Body of pancreas (tissue), 4 donors: ENCODE results near the gene ASB18. TPM values are rescaled to one million over a fixed set of nuclear protein-coding genes. Genes with fewer than 3 reads are reported as not detected.

Experiments
- ATAC-seq: fragments of 150-250 bp; one replicate; pipeline ENCODE4 v1.9.1; 2016
- DNase-seq, 4 donors: peaks; one replicate each; pipeline ENCODE4 v3.0.0-alpha.2; 2019
- H3K27ac ChIP-seq, 4 donors: fragments of 200-600 bp; sonication (generic); 1 replicate in 3 of 4; 2 replicates in 1 of 4; pipeline versions ENCODE4 v1.5.1 to v1.6.1; 2016 to 2019; ENCODE audit warnings: mild to moderate bottlenecking in 1 of 4, mixed read lengths in 1 of 4, moderate library complexity in 1 of 4
- H3K27me3 ChIP-seq, 2 donors: fragments of 200-600 bp; sonication (generic); one replicate each; pipeline ENCODE4 v1.6.0; 2016; ENCODE audit warnings: mild to moderate bottlenecking in 1 of 2
- H3K36me3 ChIP-seq, 2 donors: fragments of 200-600 bp; sonication (generic); replicated peaks in 1 of 2; 2 replicates each; pipeline ENCODE4 v1.5.1; 2016; ENCODE audit warnings: low read depth in 2 of 2; ENCODE audit not compliant: insufficient read depth in 1 of 2
- H3K4me1 ChIP-seq: fragments of 200-600 bp; sonication (generic); one replicate; pipeline ENCODE4 v1.6.0; 2016
- H3K4me3 ChIP-seq, 2 donors: fragments of 200-600 bp; sonication (generic); 1 replicate in 1 of 2; 2 replicates in 1 of 2; pipeline ENCODE4 v1.5.1; 2016 to 2019
- H3K9me3 ChIP-seq, 3 donors: fragments of 200-600 bp; sonication (generic); 1 replicate in 2 of 3; 2 replicates in 1 of 3; pipeline ENCODE4 v1.5.1; 2016
- CTCF ChIP-seq, 7 experiments: fragments of 450-650 bp in 4 of 7; fragments of 200-600 bp in 3 of 7; sonication (generic) in 3 of 7; IDR thresholded peaks; one replicate each; pipeline ENCODE4 v1.5.1; 2016 to 2019; ENCODE audit warnings: antibody characterized with exemption in 7 of 7
- POLR2A ChIP-seq, 3 donors: fragments of 450-650 bp; IDR thresholded peaks; one replicate each; pipeline ENCODE4 v1.6.1; 2016; ENCODE audit warnings: antibody characterized with exemption in 3 of 3, mild to moderate bottlenecking in 2 of 3
- WGBS, 2 donors: methylation state at CpG; one replicate each; pipeline ENCODE4 v1.1.5; 2017; 5-methylcytosine and 5-hydroxymethylcytosine counted together
- intact Hi-C: fragments of 100-400 bp; cut with DNase I; formaldehyde crosslinking; loops from one replicate; pipeline ENCODE4 v1.15.1; 2023
- total RNA-seq, 2 donors: library from RNA; depleted of rRNA; stranded (reverse); fragments of >200 nt; gene quantifications; one replicate each; pipeline ENCODE4 v1.1.0, GENCODE V29; 2016

ASB18 gene
- total RNA-seq, 2 donors from 2014 or later: not detected

- peaks cover 20% of the 10 kb centered on the region for H3K4me1 ChIP-seq
- ATAC-seq (no peak), DNase-seq (no peak)
- H3K27ac ChIP-seq: no peak overlapping the region
- no peak overlapping the region for H3K4me3 ChIP-seq
- no peaks in the 10 kb centered on the region for H3K36me3 ChIP-seq
- H3K27me3 ChIP-seq: peaks cover 0 to 16% of the 10 kb centered on the region in 2 donors
- intact Hi-C loops: no loop called here
- H3K9me3 ChIP-seq: peaks cover 0 to 3% (median 0%) of the 10 kb centered on the region in 3 donors
- no peak for TF ChIP-seq CTCF (IDR thresholded peaks at IDR 0.05)
- no peak for TF ChIP-seq POLR2A (IDR thresholded peaks at IDR 0.05)
- 48 to 59% methylated on average over 4 to 6 of the region's 6 CpGs for WGBS, 2 donors
Observed at GRCh38 chr2:236238751-236239150, 25.5 kb downstream of the ASB18 start.

- H3K36me3 ChIP-seq: no peaks in the 10 kb centered on the region
- 12 to 41% methylated on average over 12 to 46 of the region's 64 CpGs for WGBS, 2 donors
- peaks cover 20% of the 10 kb centered on the region for H3K4me1 ChIP-seq
- TF ChIP-seq POLR2A (IDR thresholded peaks at IDR 0.05) (no peak), CTCF (IDR thresholded peaks at IDR 0.05) (no peak)
- peaks cover 0 to 3% (median 0%) of the 10 kb centered on the region in 3 donors for H3K9me3 ChIP-seq
- no peak overlapping the region for H3K4me3 ChIP-seq
- no peak for ATAC-seq
- intact Hi-C loops: no loop called here
- peaks cover 0 to 16% of the 10 kb centered on the region in 2 donors for H3K27me3 ChIP-seq
- no peak overlapping the region for H3K27ac ChIP-seq
- no peak for DNase-seq
Observed at GRCh38 chr2:236237468-236238190, 26.6 kb downstream of the ASB18 start.

- DNase-seq: no peak
- H3K9me3 ChIP-seq: peaks cover 0 to 3% (median 0%) of the 10 kb centered on the region in 3 donors
- no peak overlapping the region for H3K4me3 ChIP-seq
- H3K27ac ChIP-seq: no peak overlapping the region
- H3K36me3 ChIP-seq: no peaks in the 10 kb centered on the region
- intact Hi-C loops: no loop called here
- no peak for TF ChIP-seq POLR2A (IDR thresholded peaks at IDR 0.05)
- no peak for TF ChIP-seq CTCF (IDR thresholded peaks at IDR 0.05)
- 1 to 2% methylated on average over 33 to 64 of the region's 73 CpGs for WGBS, 2 donors
- ATAC-seq: no peak
- peaks cover 0 to 16% of the 10 kb centered on the region in 2 donors for H3K27me3 ChIP-seq
- peaks cover 20% of the 10 kb centered on the region for H3K4me1 ChIP-seq
Observed at GRCh38 chr2:236236559-236237452, 27.4 kb downstream of the ASB18 start.

GRCh38 chr2:236229186-236229585 is 35.0 kb downstream of the ASB18 start:
- intact Hi-C loops: no loop called here
- Histone ChIP-seq H3K36me3 (no peaks in the 10 kb centered on the region), H3K9me3 (peaks cover 0 to 3% (median 0%) of the 10 kb centered on the region in 3 donors), H3K4me3 (no peak overlapping the region), H3K4me1 (no peaks in the 10 kb centered on the region), H3K27me3 (no peaks in the 10 kb centered on the region), H3K27ac (no peak overlapping the region)
- TF ChIP-seq POLR2A (IDR thresholded peaks at IDR 0.05): no peak
- no peak for TF ChIP-seq CTCF (IDR thresholded peaks at IDR 0.05)
- DNase-seq (no peak), ATAC-seq (no peak)
